Liver (tissue), 3 donors: ENCODE measurements around the gene CYP4A22.

Source experiments
- CTCF ChIP-seq: fragments of 150-350 bp; IDR thresholded peaks from 2 replicates; pipeline ENCODE4 v1.5.1; 2017; ENCODE audit warnings: improper control_type of control experiment, low read depth, low read length; ENCODE audit not compliant: missing input control
- GABPA ChIP-seq, 2 donors: IDR thresholded peaks in 1 of 2; conservative IDR thresholded peaks in 1 of 2; 2 replicates each; pipeline ENCODE4 v1.6.1; 2016; ENCODE audit warnings: antibody characterized with exemption in 2 of 2, mild to moderate bottlenecking in 1 of 2, moderate library complexity in 1 of 2
- JUND ChIP-seq, 2 donors: IDR thresholded peaks; 2 replicates each; pipeline ENCODE4 v1.6.1; 2016; ENCODE audit warnings: antibody characterized with exemption in 2 of 2
- MAX ChIP-seq: IDR thresholded peaks from 2 replicates; pipeline ENCODE4 v1.6.1; 2016; ENCODE audit warnings: antibody characterized with exemption
- ZBTB33 ChIP-seq: IDR thresholded peaks from 2 replicates; pipeline ENCODE4 v1.6.1; 2016; ENCODE audit warnings: antibody characterized with exemption
- donor health status: healthy.
- donor health status: healthy.

GRCh38 chr1:47172782-47173181 lies 35.5 kb downstream of the CYP4A22 start:
- TF ChIP-seq GABPA (IDR thresholded peaks at IDR 0.05 in 1 of 2, conservative IDR thresholded peaks at IDR 0.05 in 1 of 2) = no peak
- TF ChIP-seq CTCF = no peak
- TF ChIP-seq MAX = no peak
- no peak for TF ChIP-seq ZBTB33
- TF ChIP-seq JUND (IDR thresholded peaks at IDR 0.05) = no peak
